Nephron progenitor cell (in vitro differentiated cells): ENCODE measurements around the gene CD47.

Experiments
- DNase-seq: peaks from one replicate; pipeline ENCODE4 v3.0.0; 2021
- H3K27ac Mint-ChIP-seq: 2 replicates; pipeline ENCODE4 v1.8.0; 2021; ENCODE audit warnings: mild to moderate bottlenecking, moderate library complexity, mixed read lengths
- H3K27me3 Mint-ChIP-seq: 2 replicates; pipeline ENCODE4 v1.8.0; 2021; ENCODE audit warnings: mild to moderate bottlenecking, low read depth, mixed read lengths; ENCODE audit not compliant: poor library complexity
- H3K36me3 Mint-ChIP-seq: 2 replicates; pipeline ENCODE4 v1.8.0; 2021; ENCODE audit warnings: low read depth, mixed read lengths
- H3K4me1 Mint-ChIP-seq: 2 replicates; pipeline ENCODE4 v1.8.0; 2021; ENCODE audit warnings: mixed read lengths
- H3K4me3 Mint-ChIP-seq: 2 replicates; pipeline ENCODE4 v1.8.0; 2021; ENCODE audit warnings: mild to moderate bottlenecking, moderate library complexity, mixed read lengths
- H3K9me3 Mint-ChIP-seq: 2 replicates; pipeline ENCODE4 v1.8.0; 2021; ENCODE audit warnings: mild to moderate bottlenecking, moderate library complexity, mixed read lengths
- CTCF ChIP-seq: fragments of 200-600 bp; sonication (generic); IDR thresholded peaks from 2 replicates; pipeline ENCODE4 v1.5.0; 2021; ENCODE audit warnings: antibody characterized with exemption

CD47 gene

GRCh38 chr3:108110934-108111333 is 20.1 kb upstream of the CD47 start:
- Mint-ChIP-seq H3K9me3 (no peaks in the 10 kb centered on the region), H3K36me3 (no peaks in the 10 kb centered on the region), H3K27me3 (peaks cover 2% of the 10 kb centered on the region), H3K27ac (no peak overlapping the region), H3K4me1 (peaks cover 8% of the 10 kb centered on the region), H3K4me3 (no peak overlapping the region)
- no peak for TF ChIP-seq CTCF
- DNase-seq, result no peak

DNA sequence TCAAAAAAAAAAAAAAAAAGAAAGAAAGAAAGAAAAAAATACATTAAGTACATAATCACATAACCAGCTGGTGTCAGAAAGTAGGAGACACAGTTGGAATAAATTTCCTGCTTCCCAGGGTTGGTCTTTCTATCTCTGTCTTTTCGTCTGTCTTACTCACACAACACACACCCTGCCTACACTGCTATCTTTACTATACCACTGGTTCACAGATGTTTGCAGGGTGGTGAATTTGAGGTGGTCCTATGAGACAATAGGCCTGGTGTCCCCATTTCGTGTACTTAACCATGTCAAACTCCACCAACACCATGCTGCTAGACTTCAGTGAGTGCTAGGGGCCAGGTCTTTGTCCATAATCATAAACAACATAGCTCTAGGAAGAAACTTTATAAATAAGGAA is 17.6 kb upstream of the CD47 start:
- Mint-ChIP-seq H3K4me1 (peaks cover 33% of the 10 kb centered on the region), H3K36me3 (no peaks in the 10 kb centered on the region), H3K27me3 (peaks cover 2% of the 10 kb centered on the region), H3K9me3 (no peaks in the 10 kb centered on the region), H3K27ac (no peak overlapping the region), H3K4me3 (no peak overlapping the region)
- TF ChIP-seq CTCF, result no peak
- DNase-seq, result no peak

DNA sequence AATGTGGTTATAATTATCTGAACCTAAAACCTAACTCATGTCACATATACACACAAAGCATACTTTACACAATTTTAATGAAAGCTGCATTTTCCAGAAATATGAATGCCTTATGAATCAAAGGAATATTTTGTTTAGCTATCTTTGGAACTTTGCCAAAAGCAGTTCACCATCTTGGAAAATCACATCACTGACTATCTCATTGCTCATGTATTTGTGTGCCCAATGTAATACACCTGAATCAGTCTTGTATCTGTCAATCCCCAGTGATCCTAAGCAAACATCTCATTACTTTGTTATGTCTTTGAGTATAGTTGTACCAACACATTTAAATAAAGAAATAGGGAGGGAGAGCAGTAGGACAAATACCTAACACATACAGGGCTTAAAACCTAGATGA is 15.6 kb upstream of the CD47 start:
- no peak for DNase-seq
- H3K4me1 Mint-ChIP-seq, result peaks cover 46% of the 10 kb centered on the region
- H3K9me3 Mint-ChIP-seq, result no peaks in the 10 kb centered on the region
- no peaks in the 10 kb centered on the region for H3K36me3 Mint-ChIP-seq
- H3K27ac Mint-ChIP-seq, result no peak overlapping the region
- H3K27me3 Mint-ChIP-seq, result peaks cover 2% of the 10 kb centered on the region
- no peak overlapping the region for H3K4me3 Mint-ChIP-seq
- TF ChIP-seq CTCF, result no peak

DNA sequence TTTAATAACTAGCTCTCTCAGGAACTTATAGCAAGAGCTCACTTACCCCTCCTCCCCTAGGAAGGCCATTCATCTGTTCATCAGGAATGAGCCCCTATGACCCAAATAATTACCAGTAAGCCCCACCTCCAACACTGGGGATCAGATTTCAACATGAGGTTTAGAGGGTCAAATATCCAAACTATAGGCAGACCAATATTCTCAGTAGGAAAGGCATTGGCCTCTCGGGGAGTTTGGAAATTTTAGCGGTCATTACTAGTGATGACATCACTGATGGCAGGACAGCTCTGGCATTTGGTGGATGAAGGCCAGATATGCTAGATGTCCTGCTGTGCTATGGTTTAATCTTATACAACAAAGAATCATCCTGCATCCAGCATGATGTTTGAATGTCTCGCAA is 15.2 kb upstream of the CD47 start:
- H3K4me1 Mint-ChIP-seq, result peaks cover 46% of the 10 kb centered on the region
- H3K9me3 Mint-ChIP-seq, result no peaks in the 10 kb centered on the region
- no peaks in the 10 kb centered on the region for H3K36me3 Mint-ChIP-seq
- peaks cover 2% of the 10 kb centered on the region for H3K27me3 Mint-ChIP-seq
- no peak for DNase-seq
- no peak overlapping the region for H3K27ac Mint-ChIP-seq
- no peak for TF ChIP-seq CTCF
- H3K4me3 Mint-ChIP-seq, result no peak overlapping the region

GRCh38 chr3:108103886-108104797 is 13.3 kb upstream of the CD47 start:
- H3K9me3 Mint-ChIP-seq, result no peaks in the 10 kb centered on the region
- no peak for DNase-seq
- no peak overlapping the region for H3K4me3 Mint-ChIP-seq
- H3K27me3 Mint-ChIP-seq, result peaks cover 2% of the 10 kb centered on the region
- peaks cover 57% of the 10 kb centered on the region for H3K4me1 Mint-ChIP-seq
- no peaks in the 10 kb centered on the region for H3K36me3 Mint-ChIP-seq
- H3K27ac Mint-ChIP-seq, result no peak overlapping the region
- TF ChIP-seq CTCF, result no peak
